ENCODE results near the gene SYCE3.

- TF ChIP-seq ZNF558 (tag by site-specific recombination; IDR thresholded peaks at IDR 0.05) (no peak), ZNF280D (tag by site-specific recombination; IDR thresholded peaks at IDR 0.05) (no peak), CTCF (tag by site-specific recombination; IDR thresholded peaks at IDR 0.05) (no peak), ZFP41 (tag by site-specific recombination; IDR thresholded peaks at IDR 0.05; ENCODE audit: borderline replicate concordance) (no peak), ZNF426 (tag by site-specific recombination; IDR thresholded peaks at IDR 0.05) (no peak), SETDB1 (IDR thresholded peaks at IDR 0.05; ENCODE audit: insufficient read length, low read length) (no peak), PRDM6 (tag by site-specific recombination; IDR thresholded peaks at IDR 0.05) (no peak)
Observed at GRCh38 chr22:50536226-50536625, 26.5 kb downstream of the SYCE3 start.
